Keratinocyte (primary cell): ENCODE measurements around the gene P2RX2.

Source experiments
- EZH2 ChIP-seq: IDR thresholded peaks from one replicate; pipeline ENCODE4 v1.6.1; 2012; ENCODE audit warnings: inconsistent platforms, mild to moderate bottlenecking, low read length, moderate library complexity
- TF ChIP-seq, protein P1 (sequence below), 3 experiments: IDR thresholded peaks in 1 of 3; conservative IDR thresholded peaks in 1 of 3; optimal IDR thresholded peaks in 1 of 3; 2 replicates in 2 of 3; 3 replicates in 1 of 3; pipeline versions ENCODE3 to v1.5.1; 2011; ENCODE audit warnings: low read length in 3 of 3, mild to moderate bottlenecking in 3 of 3, moderate library complexity in 2 of 3, control low read depth in 1 of 3, inconsistent platforms in 1 of 3; ENCODE audit not compliant: insufficient read depth in 2 of 3; ENCODE audit errors: extremely low read depth in 1 of 3

DNA sequence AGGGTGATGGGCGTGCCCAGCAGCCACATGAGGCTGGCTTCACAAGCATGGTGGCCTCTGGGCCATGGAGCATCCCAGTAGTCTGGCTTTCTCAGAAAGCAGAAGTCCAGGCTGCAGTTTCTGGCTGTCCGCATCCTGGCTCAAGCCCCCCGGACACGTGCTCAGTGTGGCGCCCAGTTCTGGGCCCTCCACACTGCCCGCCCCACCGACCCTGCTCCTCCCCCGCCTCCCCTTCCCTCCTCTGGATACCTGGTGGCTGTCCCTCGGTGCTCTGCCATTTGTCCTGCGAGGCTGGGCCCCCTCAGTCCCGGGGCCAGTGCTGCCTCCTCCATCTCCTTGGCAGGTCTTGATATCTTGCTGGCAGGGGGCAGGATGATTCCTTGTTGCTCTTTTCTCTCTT, 39.8 kb upstream of the P2RX2 start:
- TF ChIP-seq, protein P1, sequence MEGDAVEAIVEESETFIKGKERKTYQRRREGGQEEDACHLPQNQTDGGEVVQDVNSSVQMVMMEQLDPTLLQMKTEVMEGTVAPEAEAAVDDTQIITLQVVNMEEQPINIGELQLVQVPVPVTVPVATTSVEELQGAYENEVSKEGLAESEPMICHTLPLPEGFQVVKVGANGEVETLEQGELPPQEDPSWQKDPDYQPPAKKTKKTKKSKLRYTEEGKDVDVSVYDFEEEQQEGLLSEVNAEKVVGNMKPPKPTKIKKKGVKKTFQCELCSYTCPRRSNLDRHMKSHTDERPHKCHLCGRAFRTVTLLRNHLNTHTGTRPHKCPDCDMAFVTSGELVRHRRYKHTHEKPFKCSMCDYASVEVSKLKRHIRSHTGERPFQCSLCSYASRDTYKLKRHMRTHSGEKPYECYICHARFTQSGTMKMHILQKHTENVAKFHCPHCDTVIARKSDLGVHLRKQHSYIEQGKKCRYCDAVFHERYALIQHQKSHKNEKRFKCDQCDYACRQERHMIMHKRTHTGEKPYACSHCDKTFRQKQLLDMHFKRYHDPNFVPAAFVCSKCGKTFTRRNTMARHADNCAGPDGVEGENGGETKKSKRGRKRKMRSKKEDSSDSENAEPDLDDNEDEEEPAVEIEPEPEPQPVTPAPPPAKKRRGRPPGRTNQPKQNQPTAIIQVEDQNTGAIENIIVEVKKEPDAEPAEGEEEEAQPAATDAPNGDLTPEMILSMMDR (optimal IDR thresholded peaks at IDR 0.05 in 1 of 3, IDR thresholded peaks at IDR 0.05 in 1 of 3, conservative IDR thresholded peaks at IDR 0.05 in 1 of 3; ENCODE audit: extremely low read depth in 1 of 3, insufficient read depth in 2 of 3, low read length in 3 of 3): no peak
- no peak for TF ChIP-seq EZH2
